Mesendoderm (in vitro differentiated cells): ENCODE data around the gene ZFHX3.

Experiments
- DNase-seq: peaks from one replicate; pipeline ENCODE4 v3.0.0; 2013
- H2AK5ac ChIP-seq: 2 replicates; pipeline ENCODE4 v1.6.1; 2013; ENCODE audit warnings: low read length, inconsistent platforms
- H2BK120ac ChIP-seq: 2 replicates; pipeline ENCODE4 v1.6.1; 2013; ENCODE audit warnings: low read depth, mild to moderate bottlenecking, low read length, moderate library complexity, mixed read lengths
- H2BK15ac ChIP-seq: replicated peaks from 2 replicates; pipeline ENCODE4 v1.6.1; 2013; ENCODE audit warnings: low read depth, mild to moderate bottlenecking, moderate library complexity
- H2BK5ac ChIP-seq: 2 replicates; pipeline ENCODE4 v1.6.1; 2013; ENCODE audit warnings: low read length, inconsistent platforms
- H3K18ac ChIP-seq: 2 replicates; pipeline ENCODE4 v1.6.1; 2013; ENCODE audit warnings: mild to moderate bottlenecking, low read length, mixed read lengths
- H3K23ac ChIP-seq: one replicate; pipeline ENCODE4 v1.6.1; 2013; ENCODE audit warnings: low read length
- H3K27ac ChIP-seq: 2 replicates; pipeline ENCODE4 v1.5.1; 2013; ENCODE audit warnings: low read depth, mild to moderate bottlenecking, inconsistent platforms, low read length, moderate library complexity
- H3K27me3 ChIP-seq: 2 replicates; pipeline ENCODE4 v1.6.1; 2013; ENCODE audit warnings: low read length, control low read depth, mild to moderate bottlenecking, inconsistent platforms; ENCODE audit not compliant: insufficient read depth, poor library complexity
- H3K36me3 ChIP-seq: 2 replicates; pipeline ENCODE4 v1.6.1; 2013; ENCODE audit warnings: low read length, inconsistent platforms; ENCODE audit not compliant: control insufficient read depth, insufficient read depth
- H3K4ac ChIP-seq: one replicate; pipeline ENCODE4 v1.6.1; 2013; ENCODE audit warnings: low read depth, mild to moderate bottlenecking, low read length, moderate library complexity
- H3K4me1 ChIP-seq: 2 replicates; pipeline ENCODE4 v1.6.1; 2013; ENCODE audit warnings: low read depth, low read length, inconsistent platforms; ENCODE audit not compliant: control insufficient read depth
- H3K4me2 ChIP-seq: 2 replicates; pipeline ENCODE4 v1.6.1; 2013; ENCODE audit warnings: low read length
- H3K4me3 ChIP-seq: 2 replicates; pipeline ENCODE4 v1.5.1; 2013; ENCODE audit warnings: mild to moderate bottlenecking, low read length
- H3K56ac ChIP-seq: one replicate; pipeline ENCODE4 v1.6.1; 2013; ENCODE audit warnings: low read length
- H3K79me1 ChIP-seq: 2 replicates; pipeline ENCODE4 v1.6.1; 2013; ENCODE audit warnings: low read length, inconsistent platforms
- H3K79me2 ChIP-seq: 2 replicates; pipeline ENCODE4 v1.6.1; 2013; ENCODE audit warnings: mild to moderate bottlenecking, low read length; ENCODE audit not compliant: control insufficient read depth, insufficient read depth
- H3K9ac ChIP-seq: 2 replicates; pipeline ENCODE4 v1.6.1; 2013; ENCODE audit warnings: low read length, inconsistent platforms
- H4K5ac ChIP-seq: one replicate; pipeline ENCODE4 v1.6.1; 2013; ENCODE audit warnings: low read length
- H4K8ac ChIP-seq: one replicate; pipeline ENCODE4 v1.6.1; 2013; ENCODE audit warnings: low read depth, mild to moderate bottlenecking, control low read depth, low read length, moderate library complexity
- WGBS: extraction: QIAGEN DNeasy Blood & Tissue Kit; methylation state at CpG from one replicate; pipeline ENCODE4 v1.1.7; 2013; ENCODE audit warnings: low lambda C conversion rate, missing lambda C conversion rate; ENCODE audit not compliant: insufficient coverage; ENCODE audit errors: extremely low coverage; 5-methylcytosine and 5-hydroxymethylcytosine counted together

ZFHX3 gene

GRCh38 chr16:72827866-72828265 lies 220.1 kb downstream of the ZFHX3 start:
- Histone ChIP-seq H3K27ac (no peak overlapping the region), H3K23ac (no peak overlapping the region), H2BK5ac (no peak overlapping the region), H3K56ac (no peak overlapping the region), H3K9ac (no peak overlapping the region), H3K79me1 (no peaks in the 10 kb centered on the region), H3K18ac (no peak overlapping the region), H2BK120ac (no peak overlapping the region), H3K4me2 (no peak overlapping the region), H3K79me2 (no peaks in the 10 kb centered on the region), H3K4me1 (no peaks in the 10 kb centered on the region), H2BK15ac (no peak overlapping the region), H3K36me3 (no peaks in the 10 kb centered on the region), H4K8ac (no peak overlapping the region), H3K4ac (no peak overlapping the region), H2AK5ac (no peak overlapping the region), H4K5ac (no peak overlapping the region), H3K27me3 (no peaks in the 10 kb centered on the region), H3K4me3 (no peak overlapping the region)
- DNase-seq, result no peak
- WGBS, result no CpG with 5 or more reads among the region's 7 CpGs

DNA sequence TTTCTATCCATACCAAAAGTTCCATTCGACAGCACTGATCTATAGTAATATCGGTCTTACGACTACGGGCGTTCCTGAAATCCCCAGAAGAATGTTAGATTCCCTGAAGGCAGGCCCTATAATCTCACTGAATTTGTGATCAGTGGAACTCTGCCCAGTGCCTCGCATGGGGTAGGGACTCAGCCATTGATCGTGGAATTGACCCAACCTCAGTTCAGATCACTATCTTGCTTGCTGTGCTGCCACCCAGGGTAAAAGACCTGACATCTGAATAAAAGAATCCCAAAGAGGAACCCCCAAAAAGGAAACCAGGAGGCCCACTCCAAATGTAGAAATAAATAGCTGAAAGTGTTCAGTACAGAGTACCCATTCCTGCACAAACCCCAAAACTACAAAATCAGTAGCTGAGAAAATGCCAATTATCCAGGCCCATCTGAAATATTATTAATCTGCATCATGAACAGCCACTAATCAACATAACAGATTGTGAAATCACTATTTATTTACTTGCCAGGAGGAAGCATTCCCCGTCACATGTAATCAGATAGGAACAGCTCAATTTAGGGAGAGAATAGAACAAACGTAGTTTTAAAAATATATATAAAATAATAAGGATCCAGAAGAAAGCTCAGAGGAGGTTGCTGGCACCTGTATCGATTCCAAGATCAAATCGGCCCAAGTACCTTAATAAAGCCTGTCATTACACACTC lies 221.9 kb downstream of the ZFHX3 start:
- no peak overlapping the region for H3K56ac ChIP-seq
- no peak overlapping the region for H4K8ac ChIP-seq
- H3K23ac ChIP-seq, result no peak overlapping the region
- no peaks in the 10 kb centered on the region for H3K79me2 ChIP-seq
- no peak overlapping the region for H3K4ac ChIP-seq
- H3K27me3 ChIP-seq, result no peaks in the 10 kb centered on the region
- H3K4me1 ChIP-seq, result no peaks in the 10 kb centered on the region
- DNase-seq, result no peak
- H3K79me1 ChIP-seq, result no peaks in the 10 kb centered on the region
- no peak overlapping the region for H2BK15ac ChIP-seq
- no peak overlapping the region for H3K18ac ChIP-seq
- no peak overlapping the region for H2AK5ac ChIP-seq
- no peaks in the 10 kb centered on the region for H3K36me3 ChIP-seq
- H3K4me2 ChIP-seq, result no peak overlapping the region
- H2BK120ac ChIP-seq, result no peak overlapping the region
- no peak overlapping the region for H4K5ac ChIP-seq
- no CpG with 5 or more reads among the region's 11 CpGs for WGBS
- H3K4me3 ChIP-seq, result no peak overlapping the region
- no peak overlapping the region for H3K27ac ChIP-seq
- H2BK5ac ChIP-seq, result no peak overlapping the region
- H3K9ac ChIP-seq, result no peak overlapping the region

DNA sequence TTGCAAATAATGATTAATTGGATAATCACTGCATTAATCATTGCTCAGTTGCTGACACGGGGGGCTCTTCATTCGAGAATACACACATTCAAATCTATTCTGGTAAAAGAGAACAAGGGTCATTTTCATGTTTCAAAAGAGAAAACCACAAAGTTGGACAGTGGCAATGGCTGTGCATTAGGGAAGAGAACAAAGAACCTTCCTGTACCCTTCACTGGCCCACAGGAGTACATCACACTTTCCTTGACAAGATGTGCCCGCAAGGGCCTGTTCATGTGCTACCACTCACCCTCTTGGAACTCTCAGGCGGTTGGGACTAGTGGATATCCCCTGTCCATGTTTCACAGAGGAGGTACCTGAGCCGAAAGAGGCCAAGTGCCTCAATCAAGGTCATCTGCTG lies 223.2 kb downstream of the ZFHX3 start:
- Histone ChIP-seq H2BK5ac (no peak overlapping the region), H2BK120ac (no peak overlapping the region), H3K27ac (no peak overlapping the region), H4K8ac (no peak overlapping the region), H3K9ac (no peak overlapping the region), H3K18ac (no peak overlapping the region), H3K56ac (no peak overlapping the region), H4K5ac (no peak overlapping the region), H2AK5ac (no peak overlapping the region), H3K4me2 (no peak overlapping the region), H2BK15ac (no peak overlapping the region), H3K4ac (no peak overlapping the region), H3K36me3 (no peaks in the 10 kb centered on the region), H3K79me1 (no peaks in the 10 kb centered on the region), H3K27me3 (no peaks in the 10 kb centered on the region), H3K4me1 (no peaks in the 10 kb centered on the region), H3K4me3 (no peak overlapping the region), H3K23ac (no peak overlapping the region), H3K79me2 (no peaks in the 10 kb centered on the region)
- WGBS, result no CpG with 5 or more reads among the region's 5 CpGs
- DNase-seq, result no peak

GRCh38 chr16:72824027-72824426 lies 223.9 kb downstream of the ZFHX3 start:
- WGBS, result no CpG with 5 or more reads among the region's 4 CpGs
- Histone ChIP-seq H3K4me1 (no peaks in the 10 kb centered on the region), H3K4me3 (no peak overlapping the region), H4K5ac (no peak overlapping the region), H3K56ac (no peak overlapping the region), H2BK120ac (no peak overlapping the region), H3K27ac (no peak overlapping the region), H2AK5ac (no peak overlapping the region), H3K4me2 (no peak overlapping the region), H3K79me2 (no peaks in the 10 kb centered on the region), H3K27me3 (no peaks in the 10 kb centered on the region), H3K79me1 (no peaks in the 10 kb centered on the region), H3K18ac (no peak overlapping the region), H3K23ac (no peak overlapping the region), H4K8ac (no peak overlapping the region), H3K36me3 (no peaks in the 10 kb centered on the region), H2BK5ac (no peak overlapping the region), H2BK15ac (no peak overlapping the region), H3K4ac (no peak overlapping the region), H3K9ac (no peak overlapping the region)
- DNase-seq, result no peak

GRCh38 chr16:72821185-72821950 lies 226.6 kb downstream of the ZFHX3 start:
- Histone ChIP-seq H4K8ac (no peak overlapping the region), H3K27me3 (no peaks in the 10 kb centered on the region), H3K36me3 (no peaks in the 10 kb centered on the region), H2BK5ac (no peak overlapping the region), H2BK15ac (no peak overlapping the region), H3K4me3 (no peak overlapping the region), H3K56ac (no peak overlapping the region), H3K9ac (no peak overlapping the region), H4K5ac (no peak overlapping the region), H3K18ac (no peak overlapping the region), H2BK120ac (no peak overlapping the region), H3K79me2 (no peaks in the 10 kb centered on the region), H3K27ac (no peak overlapping the region), H3K4me1 (no peaks in the 10 kb centered on the region), H3K23ac (no peak overlapping the region), H2AK5ac (no peak overlapping the region), H3K79me1 (no peaks in the 10 kb centered on the region), H3K4ac (no peak overlapping the region), H3K4me2 (no peak overlapping the region)
- DNase-seq, result no peak
- WGBS, result no CpG with 5 or more reads among the region's 9 CpGs
